Urinary bladder (tissue), 4 donors: ENCODE measurements around the gene LNX1. TPM values are rescaled to one million over a fixed set of nuclear protein-coding genes. Genes with fewer than 3 reads are reported as not detected.

ENCODE experiments used
- DNase-seq: peaks from one replicate; pipeline ENCODE4 v3.0.0-alpha.2; 2015; ENCODE audit errors: extremely low spot score
- H3K27ac ChIP-seq: one replicate; pipeline ENCODE4 v1.5.1; 2013; ENCODE audit warnings: low read depth, mild to moderate bottlenecking, moderate library complexity
- H3K36me3 ChIP-seq: one replicate; pipeline ENCODE4 v1.6.1; 2013; ENCODE audit warnings: mild to moderate bottlenecking, moderate library complexity; ENCODE audit not compliant: insufficient read depth
- H3K4me1 ChIP-seq: one replicate; pipeline ENCODE4 v1.6.1; 2013; ENCODE audit warnings: mild to moderate bottlenecking, moderate library complexity; ENCODE audit not compliant: insufficient read depth
- H3K4me3 ChIP-seq: one replicate; pipeline ENCODE4 v1.5.1; 2013; ENCODE audit warnings: low read depth, low read length
- WGBS: extraction: QIAGEN DNeasy Blood & Tissue Kit; methylation state at CpG from one replicate; pipeline ENCODE4 v1.1.7; 2013; 5-methylcytosine and 5-hydroxymethylcytosine counted together
- polyA plus RNA-seq: library from polyadenylated mRNA; stranded (reverse); fragments of 200-250 nt; gene quantifications from one replicate; pipeline ENCODE4 v1.2.3, GENCODE V29; 2013
- total RNA-seq: library from RNA; depleted of rRNA; stranded (reverse); fragments of >200 nt; gene quantifications from one replicate; pipeline ENCODE4 v1.2.3, GENCODE V29; 2014
- donor health status: healthy with polysubstance abuse.
- donor health status: healthy.

LNX1 gene
- total and polyA plus RNA-seq, 2 donors = 6.6 to 7.9 TPM

- 62% methylated on average over 2 of the region's 2 CpGs for WGBS
- Histone ChIP-seq H3K4me1 (no peaks in the 10 kb centered on the region), H3K27ac (no peak overlapping the region), H3K36me3 (peaks cover 1% of the 10 kb centered on the region), H3K4me3 (no peak overlapping the region)
- DNase-seq = no peak
These were observed 126.0 kb downstream of the LNX1 start for GRCh38 chr4:53465281-53465680.

GRCh38 chr4:53463340-53463739, 127.9 kb downstream of the LNX1 start:
- 87% methylated on average over 5 of the region's 5 CpGs for WGBS
- peaks cover 3% of the 10 kb centered on the region for H3K36me3 ChIP-seq
- no peak overlapping the region for H3K27ac ChIP-seq
- DNase-seq = no peak
- H3K4me1 ChIP-seq = no peaks in the 10 kb centered on the region
- H3K4me3 ChIP-seq = no peak overlapping the region

GRCh38 chr4:53461244-53461643, 130.0 kb downstream of the LNX1 start:
- no peaks in the 10 kb centered on the region for H3K4me1 ChIP-seq
- no peak overlapping the region for H3K4me3 ChIP-seq
- no peak overlapping the region for H3K27ac ChIP-seq
- 94% methylated on average over 2 of the region's 2 CpGs for WGBS
- DNase-seq = no peak
- peaks cover 8% of the 10 kb centered on the region for H3K36me3 ChIP-seq

GRCh38 chr4:53459548-53459947, 131.7 kb downstream of the LNX1 start:
- Histone ChIP-seq H3K4me3 (no peak overlapping the region), H3K36me3 (peaks cover 9% of the 10 kb centered on the region), H3K4me1 (no peaks in the 10 kb centered on the region), H3K27ac (no peak overlapping the region)
- DNase-seq = no peak

GRCh38 chr4:53456178-53456577, 135.1 kb downstream of the LNX1 start:
- DNase-seq = no peak
- Histone ChIP-seq H3K27ac (no peak overlapping the region), H3K4me1 (no peaks in the 10 kb centered on the region), H3K36me3 (peaks cover 13% of the 10 kb centered on the region), H3K4me3 (no peak overlapping the region)

- Histone ChIP-seq H3K27ac (no peak overlapping the region), H3K36me3 (peaks cover 13% of the 10 kb centered on the region), H3K4me3 (no peak overlapping the region), H3K4me1 (peaks cover 1% of the 10 kb centered on the region)
- 60% methylated on average over 3 of the region's 3 CpGs for WGBS
- DNase-seq = no peak
These were observed 135.5 kb downstream of the LNX1 start for GRCh38 chr4:53455766-53456165.

- H3K36me3 ChIP-seq = peaks cover 11% of the 10 kb centered on the region
- peaks cover 1% of the 10 kb centered on the region for H3K4me1 ChIP-seq
- no peak overlapping the region for H3K4me3 ChIP-seq
- DNase-seq = no peak
- H3K27ac ChIP-seq = no peak overlapping the region
- WGBS = 88% methylated on average over 2 of the region's 2 CpGs
These were observed 137.9 kb downstream of the LNX1 start for GRCh38 chr4:53453385-53453784.

- H3K36me3 ChIP-seq = peaks cover 7% of the 10 kb centered on the region
- WGBS = 91% methylated on average over 3 of the region's 3 CpGs
- DNase-seq = no peak
- no peak overlapping the region for H3K27ac ChIP-seq
- H3K4me3 ChIP-seq = no peak overlapping the region
- peaks cover 1% of the 10 kb centered on the region for H3K4me1 ChIP-seq
These were observed 140.5 kb downstream of the LNX1 start for GRCh38 chr4:53450773-53451172.

GRCh38 chr4:53444954-53445353, 146.3 kb downstream of the LNX1 start:
- Histone ChIP-seq H3K4me1 (no peaks in the 10 kb centered on the region), H3K4me3 (no peak overlapping the region), H3K27ac (no peak overlapping the region), H3K36me3 (no peaks in the 10 kb centered on the region)
- no peak for DNase-seq
- WGBS = 96% methylated on average over 2 of the region's 2 CpGs

GRCh38 chr4:53441564-53441963, 149.7 kb downstream of the LNX1 start:
- 96% methylated on average over 1 of the region's 1 CpG for WGBS
- H3K27ac ChIP-seq = no peak overlapping the region
- DNase-seq = no peak
- no peaks in the 10 kb centered on the region for H3K4me1 ChIP-seq
- H3K36me3 ChIP-seq = no peaks in the 10 kb centered on the region
- no peak overlapping the region for H3K4me3 ChIP-seq

- Histone ChIP-seq H3K4me1 (no peaks in the 10 kb centered on the region), H3K4me3 (no peak overlapping the region), H3K27ac (no peak overlapping the region), H3K36me3 (no peaks in the 10 kb centered on the region)
- no peak for DNase-seq
- 90% methylated on average over 1 of the region's 1 CpG for WGBS
These were observed 155.0 kb downstream of the LNX1 start for GRCh38 chr4:53436251-53436650.

- H3K27ac ChIP-seq = no peak overlapping the region
- no peaks in the 10 kb centered on the region for H3K4me1 ChIP-seq
- DNase-seq = no peak
- no peak overlapping the region for H3K4me3 ChIP-seq
- 74% methylated on average over 4 of the region's 4 CpGs for WGBS
- peaks cover 2% of the 10 kb centered on the region for H3K36me3 ChIP-seq
These were observed 158.5 kb downstream of the LNX1 start for GRCh38 chr4:53432528-53433424.

- Histone ChIP-seq H3K27ac (no peak overlapping the region), H3K4me1 (no peaks in the 10 kb centered on the region), H3K36me3 (peaks cover 2% of the 10 kb centered on the region), H3K4me3 (no peak overlapping the region)
- WGBS = 91% methylated on average over 5 of the region's 5 CpGs
- DNase-seq = no peak
These were observed 160.2 kb downstream of the LNX1 start for GRCh38 chr4:53431052-53431451.

GRCh38 chr4:53427366-53427765, 163.9 kb downstream of the LNX1 start:
- no peak for DNase-seq
- Histone ChIP-seq H3K4me1 (no peaks in the 10 kb centered on the region), H3K36me3 (peaks cover 2% of the 10 kb centered on the region), H3K4me3 (no peak overlapping the region), H3K27ac (no peak overlapping the region)
